Measurements from ENCODE around the gene MATK.

Gene MATK

DNA sequence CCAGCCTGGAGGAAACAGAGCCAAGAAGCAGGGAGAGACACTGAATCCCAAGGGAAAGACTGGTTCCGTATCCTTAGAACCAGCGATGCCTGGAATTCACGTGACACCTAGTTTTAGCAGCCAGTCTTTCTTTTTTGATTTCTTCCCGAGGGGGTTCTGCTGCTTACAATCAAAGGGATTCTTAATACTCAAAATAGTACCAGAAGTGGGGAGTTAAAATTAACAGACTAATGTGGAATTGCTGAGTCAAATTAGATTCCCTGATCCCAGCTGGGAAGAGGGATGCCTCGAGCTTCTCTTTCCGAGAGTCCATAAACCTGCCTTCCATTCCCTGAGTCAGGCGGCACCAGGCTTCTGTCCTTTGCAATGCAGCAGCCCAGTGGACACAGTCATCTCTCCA is 4.8 kb upstream of the MATK start:
- DNase-seq (ENCODE audit: low read depth, low spot score), result no peak

DNA sequence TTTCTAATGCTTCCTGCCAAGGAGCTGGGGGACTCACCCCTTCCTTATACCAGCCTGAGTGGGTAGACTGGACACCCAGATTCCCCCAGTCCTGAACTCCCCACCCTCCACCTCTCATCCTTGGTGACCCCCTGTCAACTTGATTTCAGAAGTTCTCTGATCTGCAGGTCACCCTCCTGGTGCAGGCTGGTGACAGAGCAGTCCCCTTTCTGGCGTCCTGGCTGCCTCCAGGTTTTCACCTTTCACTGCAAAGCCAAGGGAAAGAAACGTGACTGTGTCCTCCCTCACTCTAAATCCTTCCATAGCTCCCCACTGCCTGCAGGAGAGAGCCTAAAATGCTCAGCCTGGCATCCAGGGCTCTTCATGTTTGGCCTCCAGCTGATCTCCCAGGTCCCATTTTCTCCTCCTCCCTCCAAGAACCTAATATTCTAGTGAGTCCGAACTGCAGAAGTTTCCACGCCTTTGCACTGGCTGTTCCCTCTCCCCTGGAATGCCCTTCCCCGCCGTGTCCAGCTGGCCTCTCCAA is 4.1 kb upstream of the MATK start:
- no peak for DNase-seq (ENCODE audit: low read depth, low spot score)

DNA sequence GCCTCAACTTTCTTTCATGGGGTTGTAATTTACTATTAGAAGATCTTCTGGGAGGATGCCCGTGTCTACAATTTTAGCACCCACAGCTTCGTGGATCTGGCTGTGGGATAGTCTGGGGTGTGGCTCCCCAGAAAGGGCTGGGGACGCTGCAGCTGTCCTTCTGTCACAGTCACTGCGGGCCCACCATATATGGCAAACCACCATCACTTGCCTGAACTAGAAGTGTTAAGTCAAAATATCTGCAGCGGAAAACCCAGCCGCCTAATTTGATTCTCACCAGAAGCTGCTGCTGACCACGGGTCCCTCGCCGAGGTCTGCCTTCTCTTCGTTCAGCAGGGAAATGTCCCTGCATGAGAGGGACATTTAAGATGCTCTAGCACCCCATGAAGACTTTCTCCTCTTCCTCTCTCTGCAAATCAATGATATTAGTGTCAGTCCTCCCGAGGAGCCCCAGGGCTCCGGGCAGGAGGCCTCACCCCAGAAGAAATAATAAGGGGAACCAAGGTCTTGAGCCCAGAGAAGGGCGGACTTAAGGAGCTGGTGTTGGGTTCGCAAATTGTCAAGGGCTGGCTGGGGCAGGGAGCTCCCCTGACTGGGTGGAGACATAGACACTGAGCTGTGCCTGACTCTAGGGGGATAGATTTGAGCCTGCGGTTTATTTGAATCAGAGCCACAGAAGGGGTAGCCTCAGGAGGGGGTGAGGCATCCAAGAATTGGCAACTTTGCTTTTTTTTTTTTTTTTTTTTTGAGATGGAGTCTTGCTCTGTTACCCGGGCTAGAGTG is 3.0 kb upstream of the MATK start:
- DNase-seq (ENCODE audit: low read depth, low spot score), result no peak

DNA sequence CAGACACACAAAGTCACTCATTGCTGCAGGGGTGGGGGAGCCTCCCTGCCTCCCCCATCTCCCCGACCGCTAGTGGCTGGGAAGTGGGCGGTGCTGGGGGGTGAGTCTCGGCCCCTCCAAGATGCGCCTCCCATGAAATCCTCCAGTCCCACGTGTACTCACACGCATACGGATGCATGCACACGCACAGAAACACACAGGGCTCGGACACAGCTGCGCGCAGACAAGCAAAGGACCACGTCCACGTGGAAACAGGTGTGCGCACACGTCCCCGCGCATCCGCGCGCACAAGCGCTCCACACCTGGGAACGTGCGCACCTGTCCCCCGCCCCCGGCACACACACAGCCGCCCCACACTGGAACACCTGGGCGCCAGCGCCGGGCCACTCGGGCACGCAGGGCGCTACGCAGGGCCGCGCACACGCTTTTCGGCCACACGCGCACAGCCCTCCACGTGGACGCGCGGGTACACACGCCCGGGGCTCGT is 687 bp downstream of the MATK start:
- no peak for DNase-seq (ENCODE audit: low read depth, low spot score)

DNA sequence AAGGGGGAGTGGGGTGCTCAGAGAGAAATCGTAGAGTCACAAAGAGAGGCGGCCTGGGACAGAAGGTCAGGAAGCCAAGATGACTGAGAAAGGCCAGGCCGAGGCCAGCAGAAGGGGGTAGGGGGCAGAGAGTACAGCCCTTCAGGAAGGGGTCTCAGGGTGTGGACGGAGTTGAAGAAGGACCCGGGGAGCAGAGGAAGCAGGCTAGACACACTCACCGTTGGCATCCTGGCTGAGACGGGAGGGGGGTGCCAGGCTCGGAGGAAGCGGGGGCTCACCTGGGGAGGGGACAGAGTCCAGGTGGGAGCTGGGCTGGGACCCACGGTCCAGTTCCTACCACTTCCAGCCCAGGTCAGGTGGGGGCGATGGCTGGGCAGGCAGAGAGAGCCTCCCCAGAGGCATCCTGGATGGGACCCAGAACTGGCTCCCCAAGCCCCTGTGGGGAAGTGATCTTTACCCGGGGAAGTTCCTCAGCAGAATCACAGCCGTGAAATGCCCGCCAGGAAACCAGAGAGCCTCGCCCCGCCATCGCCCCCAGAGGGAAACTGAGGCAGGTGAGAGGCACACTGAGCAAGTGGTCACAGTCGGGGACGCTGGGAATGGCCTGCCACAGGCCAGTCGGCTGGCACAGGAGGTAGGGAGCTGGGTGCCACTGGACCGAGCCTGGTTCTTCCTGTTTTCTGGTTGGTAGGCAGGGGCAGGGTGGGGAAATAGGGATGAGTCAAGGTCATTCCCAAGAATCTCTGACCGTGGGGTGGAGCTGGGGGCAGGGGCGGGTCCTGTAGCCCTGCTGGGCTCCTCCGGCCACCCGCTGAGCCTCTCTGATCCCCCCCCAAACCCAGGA is 1.4 kb downstream of the MATK start:
- no peak for DNase-seq (ENCODE audit: low read depth, low spot score)

DNA sequence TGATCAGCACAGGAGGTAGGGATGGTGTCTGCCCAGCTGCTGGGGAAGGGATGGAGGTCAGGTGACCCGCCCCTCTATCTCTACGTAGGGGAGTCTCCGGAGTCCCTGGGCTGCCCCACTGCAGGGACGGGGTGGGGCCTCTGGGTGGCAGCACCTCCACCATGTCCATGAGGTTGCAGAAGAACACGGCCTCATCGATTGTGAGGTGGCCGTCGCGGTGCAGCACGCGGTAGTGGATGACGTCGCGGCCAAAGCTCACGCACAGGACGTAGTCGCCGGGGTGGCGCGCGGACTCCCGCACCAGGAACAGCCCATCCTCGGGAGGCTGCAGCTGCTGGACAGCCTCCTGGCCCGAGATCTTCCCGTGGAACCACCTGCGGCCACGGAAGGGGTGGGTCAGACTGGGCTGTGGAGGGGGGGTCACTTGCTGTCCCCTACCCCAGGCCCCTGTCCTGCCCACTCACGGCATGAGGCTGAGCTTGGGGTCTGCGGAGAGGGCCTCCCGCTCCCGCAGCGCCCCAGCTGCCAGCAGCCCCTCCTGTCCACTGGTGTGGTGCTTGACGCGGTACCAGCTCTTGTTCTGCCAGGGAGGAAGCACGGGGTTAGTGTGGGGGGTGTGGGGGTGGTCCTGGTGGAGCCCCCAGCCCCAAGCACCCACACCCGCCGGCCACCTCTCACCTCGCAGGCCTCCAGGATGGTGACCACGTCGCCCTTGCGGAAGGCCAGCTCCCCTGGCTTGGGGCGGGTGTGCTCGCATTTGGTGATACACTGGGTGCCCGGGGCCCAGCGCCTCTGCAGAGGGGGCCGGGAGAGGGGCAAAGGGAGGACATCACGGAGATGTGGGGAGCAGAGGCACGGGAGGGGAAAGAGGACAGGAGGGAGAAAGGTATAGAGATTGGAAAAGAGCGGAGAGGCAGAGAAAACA is 2.3 kb downstream of the MATK start:
- peak; percentile 82 for DNase-seq (ENCODE audit: low read depth, low spot score)

DNA sequence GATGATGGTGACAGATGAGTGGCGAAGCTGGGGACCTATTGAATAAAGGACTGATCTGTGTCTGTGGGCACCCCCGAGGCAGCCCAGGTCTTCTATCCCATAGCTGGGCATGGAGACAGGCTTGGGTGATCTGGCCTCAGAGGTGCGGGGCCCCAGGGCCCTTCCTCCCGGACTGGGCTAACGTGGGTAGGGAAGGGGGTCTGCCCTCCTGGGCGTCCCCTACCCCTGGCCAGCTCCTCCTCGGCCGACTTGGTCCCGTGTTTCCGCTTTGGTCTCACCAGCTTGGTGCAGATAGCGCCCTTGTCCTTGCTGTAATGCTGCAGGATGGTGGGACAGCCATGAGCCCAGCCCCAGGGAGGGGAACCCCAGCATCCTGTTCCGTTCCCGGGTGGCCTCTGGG is 3.3 kb downstream of the MATK start:
- DNase-seq (ENCODE audit: low read depth, low spot score), result no peak

DNA sequence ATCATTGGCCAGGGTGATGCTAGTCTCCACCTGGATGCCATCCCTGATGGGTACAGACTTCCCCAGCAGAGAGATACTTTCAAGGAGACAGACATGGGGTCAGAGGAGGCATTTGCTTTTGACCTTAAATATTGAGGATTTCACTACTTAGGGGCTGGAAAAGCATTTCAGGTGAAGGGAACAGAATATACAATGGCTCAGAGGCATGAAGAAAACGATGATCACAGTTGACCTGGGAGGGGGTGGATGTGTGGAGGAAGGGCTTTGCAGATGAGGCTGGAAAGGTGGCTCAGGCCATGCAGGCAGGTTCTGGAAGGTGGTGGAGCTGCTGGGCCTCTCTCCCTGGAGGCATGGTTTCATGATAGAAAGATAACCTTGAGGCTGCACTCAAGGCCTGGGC is 3.9 kb downstream of the MATK start:
- DNase-seq (ENCODE audit: low read depth, low spot score), result no peak

DNA sequence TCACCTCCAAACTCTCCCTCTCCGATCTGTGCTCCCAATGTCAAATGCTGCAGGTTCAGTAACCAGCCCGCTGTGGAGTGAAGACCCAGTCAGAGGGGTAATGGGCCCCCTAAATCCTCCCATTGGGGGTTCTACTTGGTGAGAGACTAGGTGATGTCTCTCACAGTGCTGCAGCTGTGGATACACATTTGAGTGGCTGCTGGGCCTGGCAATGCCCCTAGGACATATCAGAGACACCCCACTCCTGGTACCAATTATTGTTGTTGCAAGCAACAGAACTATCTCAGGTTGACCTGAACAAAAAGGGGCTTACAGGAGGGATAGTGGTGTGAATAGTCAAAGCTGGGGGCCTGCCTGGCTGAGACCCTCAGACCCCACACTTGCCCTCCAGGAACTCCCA is 4.6 kb downstream of the MATK start:
- no peak for DNase-seq (ENCODE audit: low read depth, low spot score)

DNA sequence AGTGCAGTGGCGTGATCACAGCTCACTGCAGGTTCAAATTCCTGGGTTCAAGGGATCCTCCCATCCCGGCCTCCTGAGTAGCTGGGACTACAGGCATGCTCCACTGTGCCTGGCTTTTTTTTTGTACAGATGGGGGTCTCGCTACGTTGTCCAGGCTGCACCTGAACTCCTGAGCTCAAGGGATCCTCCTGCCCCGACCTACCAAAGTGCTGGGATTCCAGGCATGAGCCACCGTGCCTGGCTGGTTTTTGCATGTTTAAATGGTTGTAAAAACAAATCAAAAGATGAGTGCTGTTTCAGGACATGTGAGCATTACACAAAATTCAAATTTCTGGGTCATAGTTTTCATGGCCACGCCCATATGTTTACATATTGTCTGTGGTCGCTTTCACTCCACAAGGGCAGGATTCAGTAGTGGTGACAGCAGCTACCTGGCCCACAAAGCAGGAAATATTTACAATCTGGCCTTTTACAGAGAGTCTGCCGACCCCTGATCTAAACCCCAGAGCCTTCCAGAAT is 5.3 kb downstream of the MATK start:
- no peak for DNase-seq (ENCODE audit: low read depth, low spot score)

DNA sequence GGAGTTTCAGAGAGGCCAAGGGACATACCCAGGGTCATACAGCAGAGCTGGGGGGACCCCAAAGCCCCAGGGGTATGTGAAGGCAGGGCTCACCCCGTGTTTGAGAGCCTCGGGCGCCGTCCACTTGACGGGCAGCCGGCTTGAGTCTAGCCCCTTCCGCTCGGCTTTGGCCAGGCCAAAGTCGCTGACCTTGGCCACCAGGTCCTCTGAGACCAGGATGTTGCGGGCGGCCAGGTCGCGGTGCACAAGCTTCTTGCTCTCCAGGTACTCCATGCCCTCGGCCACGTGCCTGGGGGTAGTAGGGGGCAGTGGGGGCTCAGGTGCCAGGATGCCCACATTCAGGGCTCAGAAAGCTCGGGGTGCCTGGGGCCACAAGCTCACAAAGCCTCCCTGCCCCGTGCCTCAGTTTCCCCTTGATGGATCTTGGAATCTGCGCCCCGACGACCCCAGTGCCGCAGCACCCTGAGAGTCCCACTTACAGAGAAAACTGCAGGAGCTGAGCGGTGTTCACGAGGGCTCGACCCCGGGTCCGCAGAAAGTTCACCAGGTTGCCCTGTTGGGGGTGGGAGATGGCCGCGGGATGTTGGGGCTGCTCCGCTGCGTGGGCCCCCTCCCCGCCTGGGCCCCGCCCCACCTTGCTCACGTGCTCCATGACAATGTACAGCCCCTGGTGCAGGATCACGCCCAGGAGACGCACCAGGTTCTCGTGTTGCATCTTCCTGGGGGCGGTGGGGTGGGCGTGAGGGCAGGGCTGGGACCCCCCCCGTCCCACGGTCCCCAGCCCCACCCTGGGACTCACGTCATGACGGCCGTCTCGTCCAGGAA is 7.1 kb downstream of the MATK start:
- DNase-seq (ENCODE audit: low read depth, low spot score), result no peak

DNA sequence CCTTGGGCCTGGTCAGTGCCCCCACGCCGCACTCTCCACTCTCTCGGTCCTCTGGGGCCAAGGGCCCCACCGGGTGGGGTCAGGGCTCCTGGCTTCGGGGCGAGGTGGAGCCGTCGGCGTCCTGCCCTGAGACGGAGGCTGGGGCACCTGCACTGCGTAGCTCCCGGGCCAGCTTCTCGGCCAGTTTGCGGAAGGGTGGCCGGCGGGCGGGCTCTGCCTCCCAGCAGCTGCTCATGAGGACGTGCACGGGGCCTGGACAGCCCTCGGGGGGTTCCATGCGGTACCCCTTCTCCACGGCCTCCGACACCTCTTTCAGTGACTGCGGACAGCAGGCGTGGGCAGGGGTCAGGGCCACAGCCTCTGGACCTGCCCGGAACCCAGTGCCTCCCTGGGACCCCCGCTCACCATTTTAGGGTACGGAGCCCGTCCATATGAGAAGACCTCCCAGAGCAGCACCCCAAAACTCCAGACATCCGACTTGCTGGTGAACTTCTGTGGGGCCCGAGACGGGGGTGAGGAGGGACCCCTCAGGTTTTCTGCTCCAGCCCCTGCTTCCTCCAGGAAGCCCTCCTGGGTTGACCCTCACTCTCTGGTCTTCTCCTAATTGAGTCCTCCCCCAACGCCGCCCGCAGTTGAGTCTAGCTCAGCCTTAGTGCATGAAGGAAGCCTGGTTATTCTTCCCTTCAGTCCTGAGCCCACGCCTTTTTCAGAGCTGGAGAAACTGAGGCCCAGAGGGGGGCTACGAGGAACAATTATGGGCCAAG is 7.9 kb downstream of the MATK start:
- DNase-seq (ENCODE audit: low read depth, low spot score), result no peak

DNA sequence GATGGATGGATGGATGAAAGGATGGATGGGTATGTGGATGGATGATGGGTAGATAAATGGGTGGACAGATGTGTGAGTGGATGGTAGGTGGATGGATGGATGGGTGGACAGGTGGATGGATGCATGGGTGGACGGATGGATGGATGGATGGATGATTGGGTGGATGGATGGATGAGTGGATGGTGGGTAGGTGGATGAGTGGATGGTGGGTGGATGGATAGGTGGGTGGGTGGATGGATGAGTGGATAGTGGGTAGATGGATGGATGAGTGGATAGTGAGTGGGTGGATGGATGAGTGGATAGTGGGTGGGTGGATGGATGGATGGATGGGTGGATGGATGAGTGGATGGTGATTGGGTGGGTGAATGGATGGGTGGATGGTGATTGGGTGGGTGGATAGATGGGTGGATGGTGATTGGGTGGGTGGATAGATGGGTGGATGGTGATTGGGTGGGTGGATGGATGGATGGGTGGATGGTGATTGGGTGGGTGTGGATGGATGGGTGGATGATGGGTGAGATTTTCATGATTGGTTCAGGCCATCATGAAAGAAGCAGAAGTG is 9.6 kb downstream of the MATK start:
- no peak for DNase-seq (ENCODE audit: low read depth, low spot score)

DNA sequence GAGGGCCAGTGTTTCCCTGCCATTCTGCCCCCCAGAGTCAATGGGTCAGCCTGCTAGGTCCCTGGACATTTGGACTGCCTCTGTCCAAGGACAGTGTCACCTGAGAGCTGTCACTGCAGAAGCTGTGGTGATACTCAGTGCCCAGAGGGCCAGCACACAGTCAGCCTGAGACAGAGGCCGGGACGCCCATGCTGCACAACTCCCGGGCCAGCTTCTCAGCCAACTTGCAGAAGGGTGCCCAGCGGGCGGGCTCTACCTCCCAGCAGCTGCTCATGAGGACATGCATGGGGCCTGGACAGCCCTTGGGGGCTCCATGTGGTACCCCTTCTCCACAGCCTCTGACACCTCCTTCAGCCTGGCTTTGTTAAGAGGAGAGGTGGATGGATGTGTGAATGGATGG is 10.3 kb downstream of the MATK start:
- no peak for DNase-seq (ENCODE audit: low read depth, low spot score)

DNA sequence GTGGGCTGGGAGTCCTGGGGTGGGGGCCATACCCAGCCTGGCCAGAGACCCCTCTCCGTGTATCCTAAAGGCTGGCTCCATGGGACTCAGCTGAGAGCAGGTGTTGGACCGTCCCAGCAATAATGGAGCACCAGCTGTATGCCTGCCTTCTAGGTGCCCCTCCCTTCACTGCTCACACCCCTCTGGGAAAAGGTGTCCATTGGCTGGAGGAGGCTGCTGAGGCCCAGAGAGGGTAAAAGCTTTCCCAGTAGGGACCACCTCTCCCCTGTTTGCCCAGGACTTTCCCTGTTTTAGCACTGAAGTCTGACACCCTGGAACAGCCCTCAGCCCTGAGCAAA is 10.8 kb downstream of the MATK start:
- DNase-seq (ENCODE audit: low read depth, low spot score), result no peak

DNA sequence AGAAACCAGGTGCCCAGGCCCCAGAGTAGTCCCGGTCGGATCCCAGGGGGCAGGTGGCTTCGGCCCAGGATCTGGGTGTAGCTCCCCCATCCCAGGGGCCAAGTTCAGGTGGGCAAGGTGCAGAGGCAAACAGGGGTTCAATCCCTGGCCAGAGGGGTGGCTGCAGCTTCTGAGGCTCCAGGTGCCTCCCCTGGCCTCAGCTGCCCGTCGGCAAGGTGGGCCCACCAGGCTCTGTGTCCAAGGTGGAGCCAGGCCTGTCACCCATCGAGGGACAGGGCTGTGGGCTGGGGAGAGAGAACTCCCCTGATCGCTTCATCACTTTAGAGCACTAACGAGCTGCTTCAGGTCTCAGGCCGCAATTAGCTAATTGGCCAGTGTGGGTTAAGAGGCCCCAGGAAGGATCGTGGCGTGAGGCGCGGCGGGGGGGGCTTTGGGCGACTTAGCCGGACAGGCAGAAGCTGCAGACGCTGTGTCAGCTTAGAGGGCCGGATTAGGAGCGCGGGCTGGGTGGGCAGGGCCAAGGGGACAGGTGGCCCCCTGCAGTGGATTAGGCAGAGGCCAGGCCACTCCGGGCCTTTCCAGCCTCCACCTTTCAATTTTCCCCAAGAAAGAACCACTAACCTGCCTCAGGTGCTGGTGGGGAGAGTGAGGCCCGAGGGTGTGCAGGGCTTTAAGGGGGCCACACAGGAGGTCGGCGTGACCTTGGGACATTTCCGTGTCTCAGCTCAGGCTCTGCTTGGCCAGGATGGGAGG is 11.4 kb downstream of the MATK start:
- no peak for DNase-seq (ENCODE audit: low read depth, low spot score)

DNA sequence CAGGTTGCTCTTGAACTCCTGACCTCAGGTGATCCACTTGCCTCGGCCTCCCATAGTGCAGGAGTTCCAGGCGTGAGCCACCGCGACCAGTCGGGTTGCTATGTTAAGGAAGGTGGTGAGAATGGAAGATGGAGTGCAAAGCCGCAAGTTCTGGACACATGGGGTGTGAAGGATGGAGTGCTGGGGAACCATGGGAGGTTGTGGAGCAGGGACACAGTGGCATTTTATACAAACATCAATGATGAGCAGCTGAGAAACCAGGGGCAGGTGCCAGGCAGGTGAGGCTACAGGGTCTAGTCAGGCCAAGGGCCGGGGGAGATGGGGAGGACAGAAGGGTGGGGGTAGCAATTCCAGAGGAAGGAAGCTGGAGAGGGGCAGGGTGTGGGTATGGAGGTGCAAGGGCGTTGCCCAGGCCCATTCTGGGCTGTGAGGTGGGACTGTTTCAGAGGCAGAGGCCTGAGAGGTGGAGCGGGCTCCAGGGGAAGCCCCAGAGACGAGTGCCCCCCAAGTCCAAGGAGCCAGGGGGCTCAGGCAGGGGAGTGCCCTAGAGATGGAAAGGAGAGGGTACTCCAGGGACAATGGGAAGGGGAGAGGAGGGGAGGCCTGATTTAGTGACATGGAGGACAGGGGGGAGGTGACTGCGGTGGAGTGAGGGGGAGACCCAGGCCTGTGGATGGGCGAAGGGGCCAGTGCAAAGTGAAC is 12.2 kb downstream of the MATK start:
- no peak for DNase-seq (ENCODE audit: low read depth, low spot score)

DNA sequence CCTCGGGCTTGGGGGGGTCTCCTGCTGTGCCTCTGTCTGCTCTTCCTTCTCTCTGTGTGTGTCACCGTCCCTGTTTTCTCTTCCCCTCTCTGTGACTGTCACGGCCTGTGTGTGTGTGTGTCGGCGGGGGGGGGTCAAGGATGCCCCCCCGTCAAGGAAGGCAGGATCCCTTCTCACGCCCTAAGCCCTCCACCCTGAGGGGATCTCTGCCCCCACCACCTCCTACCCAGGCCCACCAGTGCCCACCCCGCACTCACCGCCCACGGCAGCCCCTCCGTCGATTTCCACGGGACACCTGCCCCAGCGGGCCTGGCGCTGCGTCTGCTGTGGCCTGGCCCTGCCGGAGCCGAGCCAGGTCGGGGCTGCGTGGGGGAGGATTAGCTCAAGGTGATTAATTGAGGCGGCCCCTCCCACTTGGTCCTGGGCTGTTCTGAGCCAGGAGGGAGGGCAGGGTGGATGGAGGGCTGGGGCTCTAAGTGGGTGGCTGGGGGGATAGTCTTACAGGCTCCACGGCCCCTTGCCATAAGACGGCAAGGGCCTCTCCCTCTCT is 14.2 kb downstream of the MATK start, which contains the start of gene RAX2:
TSS of gene RAX2 (minus strand) at position 323 of the 550 bp plus-strand sequence. CDS start 486 bp downstream, outside the sequence.
- no peak for DNase-seq (ENCODE audit: low read depth, low spot score)
